Uterus (tissue), 2 donors: ENCODE measurements around the gene TBC1D32.

Experiments
- CTCF ChIP-seq, 4 experiments: fragments of 200-600 bp in 2 of 4; fragments of 450-650 bp in 2 of 4; sonication (generic) in 2 of 4; IDR thresholded peaks; one replicate each; pipeline ENCODE4 v1.5.1; 2016 to 2019; ENCODE audit warnings: antibody characterized with exemption in 4 of 4, mild to moderate bottlenecking in 2 of 4, moderate library complexity in 1 of 4
- POLR2A ChIP-seq, 2 donors: fragments of 450-650 bp; IDR thresholded peaks; one replicate each; pipeline ENCODE4 v1.6.1; 2016; ENCODE audit warnings: antibody characterized with exemption in 2 of 2, mild to moderate bottlenecking in 1 of 2, moderate library complexity in 1 of 2

GRCh38 chr6:121319603-121320002 lies 14.7 kb downstream of the TBC1D32 start:
- TF ChIP-seq CTCF (IDR thresholded peaks at IDR 0.05) (no peak), POLR2A (IDR thresholded peaks at IDR 0.05) (no peak)
